Middle frontal gyrus (tissue), 1 donor: ENCODE data around the gene WIZ.

Experiments
- DNase-seq: peaks from one replicate; pipeline ENCODE4 v3.0.0-alpha.2; 2015; ENCODE audit warnings: low spot score; ENCODE audit errors: extremely low spot score

WIZ gene

GRCh38 chr19:15445227-15445605, 4.5 kb downstream of the WIZ start:
- no peak for DNase-seq

- DNase-seq, result no peak
These were observed 5.1 kb downstream of the WIZ start for GRCh38 chr19:15444505-15445226.

- DNase-seq, result no peak
These were observed 5.9 kb downstream of the WIZ start for GRCh38 chr19:15443838-15444237.

GRCh38 chr19:15443325-15443724, 6.4 kb downstream of the WIZ start:
- no peak for DNase-seq

- DNase-seq, result no peak
These were observed 7.4 kb downstream of the WIZ start for GRCh38 chr19:15442142-15442920.

GRCh38 chr19:15441317-15441716, 8.4 kb downstream of the WIZ start:
- DNase-seq, result no peak

- no peak for DNase-seq
These were observed 9.7 kb downstream of the WIZ start for GRCh38 chr19:15439821-15440641.

GRCh38 chr19:15439078-15439799, 10.5 kb downstream of the WIZ start:
- DNase-seq, result no peak

- no peak for DNase-seq
These were observed 11.2 kb downstream of the WIZ start for GRCh38 chr19:15438577-15438976.

GRCh38 chr19:15438124-15438496, 11.6 kb downstream of the WIZ start:
- no peak for DNase-seq

- no peak for DNase-seq
These were observed 12.2 kb downstream of the WIZ start for GRCh38 chr19:15437355-15438123.

- no peak for DNase-seq
These were observed 13.0 kb downstream of the WIZ start for GRCh38 chr19:15436826-15437110.

GRCh38 chr19:15436012-15436825, 13.5 kb downstream of the WIZ start:
- no peak for DNase-seq

GRCh38 chr19:15433519-15434069, 16.2 kb downstream of the WIZ start:
- no peak for DNase-seq

- peak; percentile 72 for DNase-seq
These were observed 16.9 kb downstream of the WIZ start for GRCh38 chr19:15432629-15433518.

- DNase-seq, result no peak
These were observed 17.7 kb downstream of the WIZ start for GRCh38 chr19:15432018-15432494.

- no peak for DNase-seq
These were observed 18.2 kb downstream of the WIZ start for GRCh38 chr19:15431396-15432017.

GRCh38 chr19:15430526-15431120, 19.1 kb downstream of the WIZ start:
- DNase-seq, result no peak
